ENCODE data around the gene ADCY10. TPM values are rescaled to one million over a fixed set of nuclear protein-coding genes. Genes with fewer than 3 reads are reported as not detected.

ADCY10 gene
- total and polyA plus RNA-seq, 2 donors (not counting 1 experiment from before 2014, with no cell fraction given), result 0.09 to 0.17 TPM

DNA sequence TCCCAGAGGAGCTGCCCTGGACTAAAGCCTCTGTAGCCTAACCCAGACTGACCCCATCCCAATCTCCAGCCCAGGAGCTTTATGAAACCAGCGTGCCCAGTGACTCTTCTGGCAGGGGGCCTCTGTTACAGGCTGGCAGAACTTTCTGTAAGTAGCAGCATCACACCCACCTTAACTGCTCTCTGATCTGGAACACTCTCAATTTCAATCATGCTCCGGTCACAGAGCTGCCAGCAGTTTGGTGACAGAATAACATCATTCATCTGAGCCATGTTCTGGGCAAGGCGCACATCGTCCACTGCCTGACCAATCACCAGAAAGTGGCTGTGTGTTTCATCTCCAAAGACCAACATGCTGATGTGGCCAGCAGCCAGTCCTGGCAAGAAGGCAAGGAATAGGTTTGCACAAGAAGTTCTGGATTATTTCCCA is 14.7 kb downstream of the ADCY10 start:
- Histone ChIP-seq H3K9ac (ENCODE audit: insufficient read depth, low read length) (no peak overlapping the region), H3K4me3 (replicated peaks in 1 of 4; ENCODE audit: control extremely low read depth in 1 of 4, insufficient read depth in 1 of 4, low read depth in 3 of 4, low read length in 4 of 4) (no peak overlapping the region), H3K36me3 (ENCODE audit: control insufficient read depth, insufficient read depth, low read length) (no peaks in the 10 kb centered on the region), H3K27me3 (ENCODE audit: control insufficient read depth, insufficient read depth, low read length) (no peaks in the 10 kb centered on the region), H3K4me2 (ENCODE audit: extremely low read depth, insufficient read depth, low read length) (no peak overlapping the region), H3K9me3 (ENCODE audit: control insufficient read depth, insufficient read depth, low read depth, low read length) (no peaks in the 10 kb centered on the region), H4K20me1 (ENCODE audit: control insufficient read depth, extremely low read depth, insufficient read depth, low read length) (no peaks in the 10 kb centered on the region), H3K79me2 (ENCODE audit: control insufficient read depth, insufficient read depth, low read length) (no peaks in the 10 kb centered on the region), H3K4me1 (ENCODE audit: control insufficient read depth, extremely low read depth, insufficient read depth, low read length) (no peaks in the 10 kb centered on the region), H3K27ac (ENCODE audit: insufficient read depth, low read length) (no peak overlapping the region), H2AFZ (ENCODE audit: low read length) (no peak overlapping the region)
- TF ChIP-seq EZH2 (IDR thresholded peaks at IDR 0.05; ENCODE audit: low read length, missing control alignments) (no peak), CTCF (conservative IDR thresholded peaks at IDR 0.05 in 1 of 2, IDR thresholded peaks at IDR 0.05 in 1 of 2; ENCODE audit: low read depth in 1 of 2, low read length in 2 of 2) (no peak)
- peak; percentile 66 to 80 for DNase-seq (ENCODE audit: low read depth in 2 of 2)

DNA sequence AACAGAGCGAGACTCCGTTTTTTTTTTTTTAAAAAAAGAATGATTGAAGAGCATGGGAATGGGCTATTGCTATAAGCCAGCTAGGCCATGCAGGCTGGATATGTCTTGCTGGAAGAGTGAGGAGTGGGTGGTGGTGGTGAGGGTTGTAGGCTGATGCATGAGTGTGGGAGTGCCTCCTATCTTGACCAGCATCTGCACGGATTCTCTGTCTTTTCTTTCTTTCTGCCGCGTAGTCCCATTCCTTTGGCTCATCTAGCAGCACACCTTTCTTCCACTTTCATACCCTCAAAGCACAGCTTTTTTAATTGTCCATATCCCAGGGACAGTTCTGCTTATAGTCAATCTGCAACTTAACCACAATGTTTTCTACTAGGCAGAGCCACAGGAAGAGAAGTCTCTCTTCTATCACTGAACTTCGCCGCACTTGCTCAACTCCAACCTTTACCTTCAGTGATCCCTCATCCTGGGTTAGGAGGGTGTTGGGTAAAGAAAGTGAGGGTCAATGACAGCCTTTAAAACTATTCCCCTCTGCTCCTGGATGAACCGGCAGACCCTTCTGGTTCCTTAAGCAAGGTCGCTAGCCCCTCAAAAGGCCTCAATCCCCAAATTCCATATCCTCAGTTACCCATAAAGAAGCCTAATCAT is 15.2 kb downstream of the ADCY10 start:
- Histone ChIP-seq H3K9ac (ENCODE audit: insufficient read depth, low read length) (no peak overlapping the region), H3K4me1 (ENCODE audit: control insufficient read depth, extremely low read depth, insufficient read depth, low read length) (no peaks in the 10 kb centered on the region), H3K4me2 (ENCODE audit: extremely low read depth, insufficient read depth, low read length) (no peak overlapping the region), H3K27ac (ENCODE audit: insufficient read depth, low read length) (no peak overlapping the region), H3K27me3 (ENCODE audit: control insufficient read depth, insufficient read depth, low read length) (no peaks in the 10 kb centered on the region), H3K9me3 (ENCODE audit: control insufficient read depth, insufficient read depth, low read depth, low read length) (no peaks in the 10 kb centered on the region), H3K4me3 (replicated peaks in 1 of 4; ENCODE audit: control extremely low read depth in 1 of 4, insufficient read depth in 1 of 4, low read depth in 3 of 4, low read length in 4 of 4) (no peak overlapping the region), H3K36me3 (ENCODE audit: control insufficient read depth, insufficient read depth, low read length) (no peaks in the 10 kb centered on the region), H4K20me1 (ENCODE audit: control insufficient read depth, extremely low read depth, insufficient read depth, low read length) (no peaks in the 10 kb centered on the region), H3K79me2 (ENCODE audit: control insufficient read depth, insufficient read depth, low read length) (no peaks in the 10 kb centered on the region), H2AFZ (ENCODE audit: low read length) (no peak overlapping the region)
- TF ChIP-seq EZH2 (IDR thresholded peaks at IDR 0.05; ENCODE audit: low read length, missing control alignments), result no peak
- TF ChIP-seq CTCF (conservative IDR thresholded peaks at IDR 0.05 in 1 of 2, IDR thresholded peaks at IDR 0.05 in 1 of 2; ENCODE audit: low read depth in 1 of 2, low read length in 2 of 2), result no peak
- no peak for DNase-seq (ENCODE audit: low read depth in 2 of 2)

DNA sequence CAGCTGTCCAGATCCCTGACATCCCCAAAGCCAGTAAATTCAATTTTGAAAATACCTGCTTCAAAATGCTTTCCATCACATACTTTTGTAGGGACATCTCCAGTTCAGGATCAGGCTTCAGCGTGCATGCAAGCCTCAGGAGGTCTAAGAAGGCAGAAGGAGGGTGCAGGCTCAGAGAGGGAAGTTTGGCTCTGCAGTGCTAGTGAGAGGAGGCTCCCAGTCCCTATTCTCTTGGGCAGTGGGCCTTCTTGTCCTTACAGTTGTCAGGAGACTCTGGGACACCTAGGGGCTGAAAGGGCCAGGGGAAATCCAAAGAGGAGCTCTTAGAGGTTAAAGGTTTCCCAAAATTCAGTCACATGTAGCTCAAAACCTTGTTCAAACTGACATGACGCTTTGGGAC is 20.1 kb downstream of the ADCY10 start:
- H2AFZ ChIP-seq (ENCODE audit: low read length), result no peak overlapping the region

More for the DNA sequence above, 20.1 kb downstream of the ADCY10 start:
- H3K27ac ChIP-seq (ENCODE audit: insufficient read depth, low read length), result no peak overlapping the region
- H4K20me1 ChIP-seq (ENCODE audit: control insufficient read depth, extremely low read depth, insufficient read depth, low read length), result no peaks in the 10 kb centered on the region
- no peaks in the 10 kb centered on the region for H3K9me3 ChIP-seq (ENCODE audit: control insufficient read depth, insufficient read depth, low read depth, low read length)
- no peak overlapping the region for H3K4me3 ChIP-seq (replicated peaks in 1 of 4; ENCODE audit: control extremely low read depth in 1 of 4, insufficient read depth in 1 of 4, low read depth in 3 of 4, low read length in 4 of 4)
- no peak for TF ChIP-seq EZH2 (IDR thresholded peaks at IDR 0.05; ENCODE audit: low read length, missing control alignments)
- no peak for TF ChIP-seq CTCF (conservative IDR thresholded peaks at IDR 0.05 in 1 of 2, IDR thresholded peaks at IDR 0.05 in 1 of 2; ENCODE audit: low read depth in 1 of 2, low read length in 2 of 2)
- no peak for DNase-seq (ENCODE audit: low read depth in 2 of 2)
- H3K36me3 ChIP-seq (ENCODE audit: control insufficient read depth, insufficient read depth, low read length), result no peaks in the 10 kb centered on the region
- no peaks in the 10 kb centered on the region for H3K4me1 ChIP-seq (ENCODE audit: control insufficient read depth, extremely low read depth, insufficient read depth, low read length)
- no peaks in the 10 kb centered on the region for H3K27me3 ChIP-seq (ENCODE audit: control insufficient read depth, insufficient read depth, low read length)
- H3K4me2 ChIP-seq (ENCODE audit: extremely low read depth, insufficient read depth, low read length), result no peak overlapping the region
- H3K9ac ChIP-seq (ENCODE audit: insufficient read depth, low read length), result no peak overlapping the region
- H3K79me2 ChIP-seq (ENCODE audit: control insufficient read depth, insufficient read depth, low read length), result no peaks in the 10 kb centered on the region

Measured in fibroblast of lung (primary cell).